ENCODE results near the gene SLC9C2. TPM values are rescaled to one million over a fixed set of nuclear protein-coding genes. Genes with fewer than 3 reads are reported as not detected.
"Not testable (repeated sequence)": the region's sequence is repeated elsewhere in the genome, so short reads cannot be mapped to it uniquely, and the experiment has no call there.

Gene SLC9C2
- total RNA-seq, 6 experiments from 2014 or later, result not detected

DNA sequence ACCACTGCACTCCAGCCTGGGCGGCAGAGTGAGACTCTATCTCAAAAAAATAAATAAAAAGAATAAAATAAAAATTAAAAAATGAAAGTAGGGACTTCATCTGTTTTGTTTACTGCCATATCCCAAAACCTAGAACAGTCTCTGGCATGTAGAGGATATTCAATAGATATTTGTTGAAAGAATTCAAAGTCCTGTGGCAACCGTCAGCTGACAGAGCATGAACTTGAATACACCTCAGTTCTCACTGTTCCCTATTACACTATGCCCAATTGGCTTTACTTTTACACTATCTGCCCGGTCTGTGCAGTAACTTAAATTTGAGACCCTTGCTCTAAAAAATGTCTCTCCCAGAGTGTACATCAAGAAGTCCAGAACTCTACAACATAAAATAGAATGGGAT is 79.5 kb downstream of the SLC9C2 start:
- H3K4me3 ChIP-seq, result no peak overlapping the region
- 45% methylated on average over 3 of the region's 3 CpGs for WGBS (ENCODE audit: insufficient coverage, low coverage, low lambda C conversion rate, missing lambda C conversion rate)
- intact Hi-C loops (cut with DNase I), result no loop called here
- H3K27me3 ChIP-seq, result no peaks in the 10 kb centered on the region
- peaks cover 0 to 31% (median 10%) of the 10 kb centered on the region in 4 donors for H3K4me1 ChIP-seq
- no peaks in the 10 kb centered on the region for H3K9me3 ChIP-seq
- TF ChIP-seq CTCF (IDR thresholded peaks at IDR 0.05), result no peak
- no peak for TF ChIP-seq POLR2A (IDR thresholded peaks at IDR 0.05)
- H3K36me3 ChIP-seq, result no peaks in the 10 kb centered on the region
- peak in 1 of 3 donors; percentile 72 for DNase-seq
- ATAC-seq, result peak; percentile 85 to 90 (median 86)
- H3K27ac ChIP-seq, result peak overlapping the region in 2 of 3 donors; percentile 64 to 80

DNA sequence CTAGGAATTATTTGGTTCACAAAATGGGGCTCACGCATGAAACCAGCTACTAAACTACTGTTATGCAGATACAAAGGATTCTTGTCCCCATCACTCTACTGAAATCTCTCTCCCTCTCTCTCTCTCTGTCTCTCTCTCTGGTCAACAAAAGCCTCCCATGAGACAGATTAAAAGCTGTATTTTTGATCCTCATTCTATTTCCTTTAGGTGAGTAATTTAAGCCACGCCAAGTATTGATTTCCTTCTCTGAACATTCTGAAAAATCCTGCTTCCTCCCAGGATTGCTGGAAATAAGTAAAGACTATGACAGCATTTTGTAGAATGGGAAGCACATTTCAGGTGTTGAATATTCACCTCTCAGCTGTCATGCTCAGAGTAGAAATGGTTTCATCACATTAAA is 82.1 kb downstream of the SLC9C2 start:
- TF ChIP-seq CTCF (IDR thresholded peaks at IDR 0.05) (no peak), POLR2A (IDR thresholded peaks at IDR 0.05) (no peak)
- Histone ChIP-seq H3K27ac (no peak overlapping the region), H3K9me3 (no peaks in the 10 kb centered on the region), H3K4me1 (peaks cover 0 to 12% (median 4%) of the 10 kb centered on the region in 4 donors), H3K27me3 (no peaks in the 10 kb centered on the region), H3K4me3 (no peak overlapping the region), H3K36me3 (no peaks in the 10 kb centered on the region)
- no peak for DNase-seq
- intact Hi-C loops (cut with DNase I), result no loop called here
- peak in 2 of 4 donors; percentile 17 to 60 for ATAC-seq
- WGBS (ENCODE audit: insufficient coverage, low coverage, low lambda C conversion rate, missing lambda C conversion rate), result 51% methylated on average over 2 of the region's 2 CpGs

DNA sequence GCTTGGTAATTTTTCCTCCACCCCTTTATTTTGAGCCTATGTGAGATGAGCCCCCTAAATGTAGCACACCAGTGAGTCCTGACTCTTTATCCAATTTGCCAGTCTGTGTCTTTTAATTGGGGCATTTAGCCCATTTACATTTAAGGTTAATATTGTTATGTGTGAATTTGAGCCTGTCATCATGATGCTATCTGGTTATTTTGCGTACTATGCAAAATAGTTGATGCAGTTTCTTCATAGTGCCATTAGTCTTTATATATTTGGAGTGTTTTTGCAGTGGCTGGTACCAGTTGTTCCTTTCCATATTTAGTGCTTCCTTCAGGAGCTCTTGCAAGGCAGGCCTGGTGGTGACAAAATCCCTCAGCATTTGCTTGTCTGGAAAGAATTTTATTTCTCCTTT is 88.4 kb downstream of the SLC9C2 start:
- ATAC-seq; H3K27me3 ChIP-seq; H3K4me3 ChIP-seq; intact Hi-C loops (cut with DNase I); H3K4me1 ChIP-seq; H3K9me3 ChIP-seq; H3K27ac ChIP-seq; DNase-seq; H3K36me3 ChIP-seq: not testable (repeated sequence)
- no CpG with 5 or more reads among the region's 1 CpG for WGBS (ENCODE audit: insufficient coverage, low coverage, low lambda C conversion rate, missing lambda C conversion rate)

- Histone ChIP-seq H3K9me3 (no peaks in the 10 kb centered on the region), H3K27me3 (no peaks in the 10 kb centered on the region), H3K27ac (no peak overlapping the region), H3K36me3 (no peaks in the 10 kb centered on the region), H3K4me1 (peaks cover 0 to 2% (median 0%) of the 10 kb centered on the region in 4 donors), H3K4me3 (no peak overlapping the region)
- 31% methylated on average over 1 of the region's 1 CpG for WGBS (ENCODE audit: insufficient coverage, low coverage, low lambda C conversion rate, missing lambda C conversion rate)
- TF ChIP-seq CTCF (IDR thresholded peaks at IDR 0.05) (no peak), POLR2A (IDR thresholded peaks at IDR 0.05) (no peak)
- DNase-seq, result no peak
- intact Hi-C loops (cut with DNase I), result loop anchor here in 1 of 2 donors (10.0 kb wide), 1 partner anchor 75 kb away; no protein-coding TSS in a partner anchor
- ATAC-seq, result no peak
These were observed 93.1 kb downstream of the SLC9C2 start for GRCh38 chr1:173509797-173510196.

DNA sequence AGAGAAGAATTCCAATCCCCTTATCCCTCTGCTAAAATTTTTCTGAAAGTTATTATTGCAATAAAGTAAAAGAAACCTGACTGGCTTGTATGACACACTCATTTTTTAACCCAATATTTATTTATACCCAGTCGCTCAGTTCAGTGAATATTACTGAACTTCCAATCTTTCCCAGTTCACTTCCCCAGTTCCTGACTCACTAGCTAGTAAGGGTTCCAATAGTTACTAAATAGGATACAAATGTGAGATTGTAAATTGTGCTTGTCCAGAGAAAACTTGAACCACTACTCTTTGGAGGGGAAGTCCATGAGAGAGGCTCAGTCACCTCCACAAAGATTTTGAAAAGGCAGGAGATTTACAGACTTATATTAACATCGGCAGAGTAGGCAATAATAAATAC is 94.3 kb downstream of the SLC9C2 start:
- Histone ChIP-seq H3K4me1 (peaks cover 0 to 11% (median 3%) of the 10 kb centered on the region in 4 donors), H3K27ac (no peak overlapping the region), H3K27me3 (no peaks in the 10 kb centered on the region), H3K9me3 (no peaks in the 10 kb centered on the region), H3K4me3 (no peak overlapping the region), H3K36me3 (no peaks in the 10 kb centered on the region)
- intact Hi-C loops (cut with DNase I), result loop anchor here in 1 of 2 donors (10.0 kb wide), 1 partner anchor 74 kb away; no protein-coding TSS in a partner anchor
- TF ChIP-seq CTCF (IDR thresholded peaks at IDR 0.05), result no peak
- TF ChIP-seq POLR2A (IDR thresholded peaks at IDR 0.05), result no peak
- 85% methylated on average over 2 of the region's 2 CpGs for WGBS (ENCODE audit: insufficient coverage, low coverage, low lambda C conversion rate, missing lambda C conversion rate)
- DNase-seq (no peak), ATAC-seq (no peak)
